Sigmoid colon (tissue), 4 donors: ENCODE data around the gene GMDS.

Experiments used
- CTCF ChIP-seq, 4 experiments: fragments of 450-650 bp in 3 of 4; fragments of 200-600 bp in 1 of 4; IDR thresholded peaks; one replicate each; pipeline ENCODE4 v1.5.1; 2016 to 2019; ENCODE audit warnings: antibody characterized with exemption in 4 of 4, mild to moderate bottlenecking in 3 of 4, moderate library complexity in 2 of 4
- EP300 ChIP-seq, 4 donors: sonication (generic); formaldehyde crosslinking; IDR thresholded peaks; one replicate each; pipeline ENCODE4 v1.6.1; 2017; ENCODE audit warnings: antibody characterized with exemption in 4 of 4
- POLR2A ChIP-seq, 2 donors: fragments of 450-650 bp; IDR thresholded peaks; one replicate each; pipeline ENCODE4 v1.6.1; 2016; ENCODE audit warnings: antibody characterized with exemption in 2 of 2, mild to moderate bottlenecking in 2 of 2, moderate library complexity in 2 of 2
- POLR2AphosphoS5 ChIP-seq, 4 donors: sonication (generic); formaldehyde crosslinking; IDR thresholded peaks; one replicate each; pipeline ENCODE4 v1.6.1; 2017; ENCODE audit warnings: antibody characterized with exemption in 4 of 4

DNA sequence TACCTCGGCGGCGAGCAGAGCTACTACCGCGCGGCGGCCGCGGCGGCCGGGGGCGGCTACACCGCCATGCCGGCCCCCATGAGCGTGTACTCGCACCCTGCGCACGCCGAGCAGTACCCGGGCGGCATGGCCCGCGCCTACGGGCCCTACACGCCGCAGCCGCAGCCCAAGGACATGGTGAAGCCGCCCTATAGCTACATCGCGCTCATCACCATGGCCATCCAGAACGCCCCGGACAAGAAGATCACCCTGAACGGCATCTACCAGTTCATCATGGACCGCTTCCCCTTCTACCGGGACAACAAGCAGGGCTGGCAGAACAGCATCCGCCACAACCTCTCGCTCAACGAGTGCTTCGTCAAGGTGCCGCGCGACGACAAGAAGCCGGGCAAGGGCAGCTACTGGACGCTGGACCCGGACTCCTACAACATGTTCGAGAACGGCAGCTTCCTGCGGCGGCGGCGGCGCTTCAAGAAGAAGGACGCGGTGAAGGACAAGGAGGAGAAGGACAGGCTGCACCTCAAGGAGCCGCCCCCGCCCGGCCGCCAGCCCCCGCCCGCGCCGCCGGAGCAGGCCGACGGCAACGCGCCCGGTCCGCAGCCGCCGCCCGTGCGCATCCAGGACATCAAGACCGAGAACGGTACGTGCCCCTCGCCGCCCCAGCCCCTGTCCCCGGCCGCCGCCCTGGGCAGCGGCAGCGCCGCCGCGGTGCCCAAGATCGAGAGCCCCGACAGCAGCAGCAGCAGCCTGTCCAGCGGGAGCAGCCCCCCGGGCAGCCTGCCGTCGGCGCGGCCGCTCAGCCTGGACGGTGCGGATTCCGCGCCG lies 634.7 kb downstream of the GMDS start:
- TF ChIP-seq CTCF (IDR thresholded peaks at IDR 0.05) (no peak), POLR2A (IDR thresholded peaks at IDR 0.05) (no peak), EP300 (IDR thresholded peaks at IDR 0.05) (no peak), POLR2AphosphoS5 (IDR thresholded peaks at IDR 0.05) (peak in 2 of 4 donors; percentile 18 to 42)
